MG63 (cell line): ENCODE measurements around the gene EEFSEC. TPM values are rescaled to one million over a fixed set of nuclear protein-coding genes. Genes with fewer than 3 reads are reported as not detected.
"Not testable (repeated sequence)": the region's sequence is repeated elsewhere in the genome, so short reads cannot be mapped to it uniquely, and the experiment has no call there.

Source experiments
- DNase-seq: peaks from one replicate; pipeline ENCODE4 v3.0.0-alpha.2; 2020
- H3K27me3 ChIP-seq: fragments of 250-450 bp; sonication (Bioruptor Pico); 2 replicates; pipeline ENCODE4 v1.5.1; 2020; ENCODE audit warnings: mild to moderate bottlenecking, moderate library complexity
- H3K36me3 ChIP-seq: fragments of 250-450 bp; sonication (Bioruptor Pico); 2 replicates; pipeline ENCODE4 v1.5.1; 2020; ENCODE audit warnings: mild to moderate bottlenecking, moderate library complexity
- H3K4me3 ChIP-seq: fragments of 250-450 bp; sonication (Bioruptor Pico); 2 replicates; pipeline ENCODE4 v1.5.1; 2020; ENCODE audit warnings: mild to moderate bottlenecking, moderate library complexity
- H3K9me3 ChIP-seq: fragments of 250-450 bp; sonication (Bioruptor Pico); 2 replicates; pipeline ENCODE4 v1.5.1; 2020; ENCODE audit warnings: mild to moderate bottlenecking, moderate library complexity
- total RNA-seq: library from RNA; depleted of rRNA; stranded (reverse); fragments of >200 nt; shearing (Covaris generic); gene quantifications from 2 replicates; pipeline ENCODE4 v1.2.3, GENCODE V29; 2014; ENCODE audit warnings: low replicate concordance

EEFSEC gene
- total RNA-seq, 1 experiment from 2014 or later, result 6.8 TPM

GRCh38 chr3:128144512-128145187, 8.6 kb upstream of the EEFSEC start:
- Histone ChIP-seq H3K27me3 (no peaks in the 10 kb centered on the region), H3K4me3 (no peak overlapping the region), H3K9me3 (no peaks in the 10 kb centered on the region), H3K36me3 (no peaks in the 10 kb centered on the region)
- no peak for DNase-seq

- no peak for DNase-seq
- H3K9me3 ChIP-seq, result no peaks in the 10 kb centered on the region
- H3K4me3 ChIP-seq, result no peak overlapping the region
- no peaks in the 10 kb centered on the region for H3K27me3 ChIP-seq
- no peaks in the 10 kb centered on the region for H3K36me3 ChIP-seq
Observed at GRCh38 chr3:128145279-128145678, 8.0 kb upstream of the EEFSEC start.

GRCh38 chr3:128146201-128146600, 7.1 kb upstream of the EEFSEC start:
- no peak for DNase-seq
- H3K4me3 ChIP-seq, result no peak overlapping the region
- H3K27me3 ChIP-seq, result no peaks in the 10 kb centered on the region
- H3K9me3 ChIP-seq, result no peaks in the 10 kb centered on the region
- no peaks in the 10 kb centered on the region for H3K36me3 ChIP-seq

GRCh38 chr3:128149650-128150049, 3.6 kb upstream of the EEFSEC start:
- no peaks in the 10 kb centered on the region for H3K27me3 ChIP-seq
- DNase-seq, result no peak
- H3K4me3 ChIP-seq, result no peak overlapping the region

GRCh38 chr3:128151758-128152274, 1.5 kb upstream of the EEFSEC start:
- Histone ChIP-seq H3K9me3 (peaks cover 5% of the 10 kb centered on the region), H3K36me3 (peaks cover 15% of the 10 kb centered on the region), H3K4me3 (no peak overlapping the region), H3K27me3 (no peaks in the 10 kb centered on the region)
- no peak for DNase-seq

More at GRCh38 chr3:128149650-128150049, 3.6 kb upstream of the EEFSEC start:
- Histone ChIP-seq H3K36me3 (no peaks in the 10 kb centered on the region), H3K9me3 (no peaks in the 10 kb centered on the region)

GRCh38 chr3:128152419-128153155, 694 bp upstream of the EEFSEC start:
- H3K4me3 ChIP-seq, result peak overlapping the region; percentile 96
- peaks cover 12% of the 10 kb centered on the region for H3K9me3 ChIP-seq
- no peaks in the 10 kb centered on the region for H3K27me3 ChIP-seq
- peaks cover 22% of the 10 kb centered on the region for H3K36me3 ChIP-seq
- no peak for DNase-seq

GRCh38 chr3:128154354-128154753, 1.1 kb downstream of the EEFSEC start:
- not testable (repeated sequence) for H3K27me3 ChIP-seq, DNase-seq
- H3K4me3 ChIP-seq, result peak overlapping the region; percentile 96
- peaks cover 31% of the 10 kb centered on the region for H3K36me3 ChIP-seq
- peaks cover 15% of the 10 kb centered on the region for H3K9me3 ChIP-seq

GRCh38 chr3:128155616-128156360, 2.5 kb downstream of the EEFSEC start:
- H3K36me3 ChIP-seq, result peaks cover 31% of the 10 kb centered on the region
- H3K4me3 ChIP-seq, result no peak overlapping the region
- peaks cover 15% of the 10 kb centered on the region for H3K9me3 ChIP-seq
- H3K27me3 ChIP-seq, result no peaks in the 10 kb centered on the region
- no peak for DNase-seq

GRCh38 chr3:128160661-128161060, 7.4 kb downstream of the EEFSEC start:
- H3K36me3 ChIP-seq, result peaks cover 28% of the 10 kb centered on the region
- peaks cover 15% of the 10 kb centered on the region for H3K9me3 ChIP-seq
- no peak overlapping the region for H3K4me3 ChIP-seq
- DNase-seq, result no peak
- H3K27me3 ChIP-seq, result no peaks in the 10 kb centered on the region

- Histone ChIP-seq H3K36me3 (no peaks in the 10 kb centered on the region; the same call in none of the 2 replicates), H3K27me3 (no peaks in the 10 kb centered on the region), H3K4me3 (no peak overlapping the region), H3K9me3 (no peaks in the 10 kb centered on the region)
- DNase-seq, result no peak
Observed at GRCh38 chr3:128163432-128163831, 10.2 kb downstream of the EEFSEC start.

GRCh38 chr3:128166971-128167453, 13.7 kb downstream of the EEFSEC start:
- no peak for DNase-seq
- no peaks in the 10 kb centered on the region; the same call in 1 of the 2 replicates for H3K36me3 ChIP-seq
- H3K4me3 ChIP-seq, result no peak overlapping the region
- no peaks in the 10 kb centered on the region for H3K9me3 ChIP-seq
- H3K27me3 ChIP-seq, result no peaks in the 10 kb centered on the region

GRCh38 chr3:128167646-128167972, 14.3 kb downstream of the EEFSEC start:
- Histone ChIP-seq H3K27me3 (no peaks in the 10 kb centered on the region), H3K4me3 (no peak overlapping the region), H3K9me3 (no peaks in the 10 kb centered on the region), H3K36me3 (no peaks in the 10 kb centered on the region)
- no peak for DNase-seq

GRCh38 chr3:128167973-128168674, 14.8 kb downstream of the EEFSEC start:
- DNase-seq, result no peak
- H3K4me3 ChIP-seq, result no peak overlapping the region
- no peaks in the 10 kb centered on the region for H3K27me3 ChIP-seq
- no peaks in the 10 kb centered on the region for H3K9me3 ChIP-seq
- H3K36me3 ChIP-seq, result no peaks in the 10 kb centered on the region

GRCh38 chr3:128168836-128169235, 15.6 kb downstream of the EEFSEC start:
- H3K36me3 ChIP-seq, result no peaks in the 10 kb centered on the region
- no peak for DNase-seq
- H3K9me3 ChIP-seq, result no peaks in the 10 kb centered on the region
- no peaks in the 10 kb centered on the region for H3K27me3 ChIP-seq
- H3K4me3 ChIP-seq, result no peak overlapping the region

GRCh38 chr3:128170866-128171516, 17.7 kb downstream of the EEFSEC start:
- H3K27me3 ChIP-seq, result no peaks in the 10 kb centered on the region
- DNase-seq, result peak; percentile 73
- no peaks in the 10 kb centered on the region for H3K9me3 ChIP-seq
- H3K36me3 ChIP-seq, result no peaks in the 10 kb centered on the region
- H3K4me3 ChIP-seq, result no peak overlapping the region

- no peaks in the 10 kb centered on the region for H3K27me3 ChIP-seq
- H3K9me3 ChIP-seq, result no peaks in the 10 kb centered on the region
- no peak overlapping the region for H3K4me3 ChIP-seq
- H3K36me3 ChIP-seq, result no peaks in the 10 kb centered on the region
- DNase-seq, result no peak
Observed at GRCh38 chr3:128173200-128173599, 19.9 kb downstream of the EEFSEC start.
